NCI-H2196 (cell line): ENCODE results near the gene CRYGB.
"Not testable (repeated sequence)": the region's sequence is repeated elsewhere in the genome, so short reads cannot be mapped to it uniquely, and the experiment has no call there.

Experiments
- DNase-seq: peaks from one replicate; lab custom pipeline; 2025; ENCODE audit not compliant: unreplicated experiment; lab: John Stamatoyannopoulos, UW

CRYGB gene

DNA sequence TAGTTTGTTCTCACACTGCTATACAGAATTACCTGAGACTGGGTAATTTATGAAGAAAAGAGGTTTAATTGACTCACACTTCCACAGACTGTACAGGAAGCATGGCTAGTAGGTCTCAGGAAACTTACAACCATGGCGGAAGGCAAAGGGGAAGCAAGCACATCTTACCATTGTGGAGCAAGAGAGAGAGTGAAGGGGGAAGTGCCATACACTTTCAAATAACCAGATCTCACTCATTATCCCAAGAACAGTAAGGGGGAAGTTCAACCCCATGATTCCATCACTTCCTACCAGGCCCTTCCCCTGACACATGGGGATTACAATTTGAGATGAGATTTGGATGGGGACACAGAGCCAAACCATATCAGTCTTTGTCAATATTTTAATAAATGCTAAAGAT is 5.0 kb upstream of the CRYGB start:
- no peak for DNase-seq

DNA sequence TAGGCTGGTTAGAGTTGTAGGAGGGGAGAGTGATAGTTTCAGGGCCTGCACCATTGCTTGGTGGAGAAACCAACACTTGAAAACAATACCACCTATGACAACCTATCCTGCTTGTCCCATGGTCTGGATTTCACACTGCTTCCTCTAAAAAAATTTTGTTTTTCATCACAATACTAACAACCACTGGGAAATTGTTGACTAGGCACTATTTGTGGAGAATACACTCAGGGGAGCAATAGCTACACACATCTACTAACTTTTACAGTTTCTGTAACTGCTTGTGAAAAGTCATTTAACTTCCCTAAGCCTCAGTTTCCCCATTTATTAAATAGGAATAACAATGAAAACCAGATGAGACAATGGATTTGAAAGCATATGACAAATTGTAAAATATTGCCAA is 4.1 kb upstream of the CRYGB start:
- DNase-seq = no peak

DNA sequence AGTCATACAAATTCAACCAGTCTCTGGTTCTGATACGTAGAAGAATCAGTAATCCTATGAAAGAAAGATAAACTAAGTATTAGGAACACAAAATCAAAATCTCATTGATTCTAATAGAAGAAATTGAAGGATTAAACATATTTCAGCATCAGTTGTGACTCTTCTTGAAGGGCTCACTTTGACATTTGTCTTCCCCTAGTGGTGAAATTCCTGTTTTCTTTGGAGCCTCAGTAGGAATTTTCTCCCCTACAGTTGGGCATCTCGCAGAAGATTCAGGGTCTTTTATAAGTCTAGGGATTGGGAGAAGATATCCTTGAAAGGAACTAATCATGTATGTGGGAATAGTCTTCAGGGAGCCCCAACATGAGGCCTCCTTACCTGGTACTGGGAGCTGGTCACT is 2.8 kb upstream of the CRYGB start:
- no peak for DNase-seq

DNA sequence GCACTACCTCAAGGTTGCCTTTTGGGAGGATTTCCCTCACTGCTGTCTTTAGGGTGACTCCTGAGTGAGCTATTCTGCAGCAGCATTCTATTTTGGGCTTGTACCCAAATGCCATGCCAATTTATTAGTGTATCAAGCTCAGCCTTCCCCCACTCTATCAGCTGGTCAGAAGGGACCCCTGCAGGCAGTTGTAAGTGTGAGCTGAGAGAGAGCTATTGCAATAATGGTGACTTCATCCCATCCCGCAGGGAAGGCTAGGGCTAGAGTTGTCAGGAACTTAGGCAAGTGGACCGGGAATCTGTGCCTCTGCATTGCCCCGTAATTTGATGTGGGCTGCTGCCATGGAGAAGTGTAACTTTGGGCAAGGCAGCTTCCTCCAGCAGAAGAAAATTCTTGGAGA is 1.8 kb upstream of the CRYGB start:
- DNase-seq = no peak

DNA sequence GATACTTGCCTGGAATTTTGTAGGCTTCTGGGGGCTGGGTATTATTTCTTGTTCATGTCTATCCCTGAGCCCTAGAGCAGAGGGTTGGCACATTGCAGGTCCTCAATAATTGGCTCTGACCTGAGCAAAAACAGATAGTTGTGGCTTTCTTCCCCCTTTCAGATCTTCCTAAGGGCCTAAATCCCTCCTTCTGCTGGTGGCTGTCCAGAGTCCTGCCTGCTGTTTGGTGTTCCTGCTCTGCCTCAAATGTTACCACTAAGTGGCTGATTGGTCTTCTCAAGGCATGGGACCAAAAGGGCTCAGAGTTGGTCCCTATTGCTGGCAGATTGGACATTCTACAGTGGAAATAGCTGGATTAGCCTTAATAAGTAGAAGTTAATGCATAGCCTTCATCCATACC is 1.1 kb upstream of the CRYGB start:
- no peak for DNase-seq

DNA sequence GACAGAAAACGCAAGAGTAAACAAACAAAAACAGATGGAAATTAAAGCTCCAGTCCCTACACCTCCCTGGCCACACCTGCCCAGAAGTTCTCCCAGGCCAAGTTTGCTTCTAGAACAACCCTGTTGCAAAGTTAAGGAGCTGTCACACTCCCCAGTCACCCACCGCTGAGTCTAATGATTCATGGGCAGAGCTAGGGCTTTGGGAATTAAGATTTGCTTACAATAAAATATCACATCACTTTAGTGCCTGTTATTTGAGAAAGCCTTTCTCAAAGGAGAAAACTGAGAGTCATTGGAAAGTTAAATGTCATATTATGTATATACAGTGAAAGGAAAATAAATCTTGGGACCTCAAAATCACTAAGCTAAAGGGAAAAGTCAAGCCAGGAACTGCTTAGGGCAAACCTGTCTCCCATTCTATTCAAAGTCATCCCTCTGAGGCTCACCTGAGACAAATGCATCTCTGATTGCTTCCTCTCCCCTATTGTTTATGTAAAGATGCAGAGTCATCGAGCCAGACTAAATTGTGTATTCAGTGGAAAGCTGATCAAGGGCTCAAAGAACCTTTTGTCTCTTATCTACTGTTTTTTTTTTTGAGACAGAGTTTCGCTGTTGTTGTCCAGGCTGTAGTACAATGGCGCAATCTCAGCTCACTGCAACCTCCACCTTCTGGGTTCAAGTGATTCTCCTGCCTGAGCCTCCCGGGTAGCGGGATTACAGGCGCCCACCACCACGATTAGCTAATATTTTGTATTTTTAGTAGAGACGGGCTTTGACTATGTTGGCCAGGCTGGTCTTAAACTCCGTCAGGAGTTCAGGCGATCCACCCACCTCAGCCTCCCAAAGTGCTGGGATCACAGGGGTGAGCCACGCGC is 2.8 kb downstream of the CRYGB start:
- DNase-seq = peak; percentile 15

DNA sequence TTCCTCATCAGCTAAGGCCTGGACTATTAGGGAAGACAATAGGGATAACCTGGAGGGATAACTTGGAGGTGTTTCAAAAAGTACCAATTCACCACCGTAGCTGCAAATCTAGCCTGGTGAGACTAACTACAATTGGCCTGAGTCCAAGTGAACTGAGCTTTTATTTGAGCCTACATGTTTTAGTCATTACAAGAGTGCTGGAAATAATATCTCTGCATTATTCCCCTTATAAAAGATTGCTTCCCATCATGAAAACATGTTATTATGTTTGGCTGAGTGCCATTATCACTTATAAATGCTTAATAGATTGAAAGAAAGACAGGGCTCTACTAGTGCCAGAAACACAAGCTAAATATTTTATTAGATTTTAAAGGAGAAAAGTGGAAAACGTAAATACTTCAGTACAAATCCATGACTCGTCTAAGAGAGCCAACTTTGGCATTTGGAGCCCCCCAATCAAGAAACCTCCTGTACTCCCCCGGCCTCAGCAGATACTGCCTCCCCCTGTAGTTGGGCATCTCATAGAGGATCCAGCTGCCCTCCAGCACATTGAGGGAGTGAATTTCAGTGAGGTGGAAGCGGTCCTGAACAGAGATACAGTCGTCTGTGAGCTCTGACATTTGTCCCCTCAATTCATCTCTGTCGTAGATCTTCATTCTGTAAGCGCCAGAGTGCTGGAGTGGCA is 3.6 kb downstream of the CRYGB start:
- peak; percentile 79 for DNase-seq

DNA sequence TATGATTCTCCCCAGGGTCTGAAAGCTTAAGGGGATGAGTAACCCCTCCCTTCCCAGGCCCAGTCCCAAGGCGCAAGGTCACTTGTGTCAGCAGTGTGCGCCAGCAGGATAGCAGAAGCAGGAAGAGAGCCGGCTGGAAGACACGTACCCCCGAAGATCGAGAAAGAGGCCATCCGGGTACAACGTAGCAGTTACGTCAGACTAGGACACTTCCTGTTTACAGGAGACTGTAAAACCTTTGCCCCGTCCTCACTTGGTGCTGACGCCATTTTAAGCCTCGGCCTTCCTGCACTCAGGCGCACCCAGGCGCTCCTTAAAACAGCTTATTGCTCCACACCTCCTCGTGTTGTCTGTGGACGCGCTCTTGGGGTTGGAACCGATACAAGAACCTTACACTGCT is 6.5 kb downstream of the CRYGB start:
- DNase-seq = no peak

DNA sequence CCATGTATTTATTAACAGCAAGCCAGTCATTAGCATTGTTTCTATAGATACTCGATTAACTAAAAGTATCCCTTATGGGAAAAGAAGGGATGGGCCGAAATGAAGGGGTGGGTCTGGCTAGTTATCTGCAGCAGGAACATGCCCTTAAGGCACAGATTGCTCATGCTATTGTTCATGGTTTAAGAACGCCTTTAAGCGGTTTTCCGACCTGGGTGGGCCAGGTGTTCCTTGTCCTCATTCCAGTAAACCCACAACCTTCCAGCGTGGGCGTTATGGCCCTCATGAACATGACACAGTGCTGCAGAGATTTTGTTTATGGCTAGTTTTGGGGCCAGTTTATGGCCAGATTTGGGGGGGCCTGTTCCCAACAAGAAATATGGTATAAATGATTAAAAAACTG is 7.6 kb downstream of the CRYGB start:
- DNase-seq = not testable (repeated sequence)

DNA sequence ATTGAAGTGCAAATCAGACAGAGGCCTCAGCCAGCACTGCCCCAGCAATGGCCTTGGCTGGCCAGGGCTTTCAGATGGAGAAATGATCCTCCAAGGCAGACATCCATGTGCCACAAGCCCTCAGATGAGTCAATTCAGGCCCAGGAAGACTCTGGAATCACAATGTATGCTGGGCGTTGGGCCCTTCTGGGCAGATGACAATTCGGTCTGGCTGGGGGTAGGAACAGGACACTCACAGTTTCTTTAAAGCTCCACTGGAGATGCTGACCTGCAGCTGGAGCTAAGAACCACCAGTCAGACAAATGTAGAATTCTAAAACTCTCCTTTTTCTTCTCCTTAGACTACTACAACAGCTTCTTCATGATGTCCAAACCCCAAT is 9.3 kb downstream of the CRYGB start:
- no peak for DNase-seq

DNA sequence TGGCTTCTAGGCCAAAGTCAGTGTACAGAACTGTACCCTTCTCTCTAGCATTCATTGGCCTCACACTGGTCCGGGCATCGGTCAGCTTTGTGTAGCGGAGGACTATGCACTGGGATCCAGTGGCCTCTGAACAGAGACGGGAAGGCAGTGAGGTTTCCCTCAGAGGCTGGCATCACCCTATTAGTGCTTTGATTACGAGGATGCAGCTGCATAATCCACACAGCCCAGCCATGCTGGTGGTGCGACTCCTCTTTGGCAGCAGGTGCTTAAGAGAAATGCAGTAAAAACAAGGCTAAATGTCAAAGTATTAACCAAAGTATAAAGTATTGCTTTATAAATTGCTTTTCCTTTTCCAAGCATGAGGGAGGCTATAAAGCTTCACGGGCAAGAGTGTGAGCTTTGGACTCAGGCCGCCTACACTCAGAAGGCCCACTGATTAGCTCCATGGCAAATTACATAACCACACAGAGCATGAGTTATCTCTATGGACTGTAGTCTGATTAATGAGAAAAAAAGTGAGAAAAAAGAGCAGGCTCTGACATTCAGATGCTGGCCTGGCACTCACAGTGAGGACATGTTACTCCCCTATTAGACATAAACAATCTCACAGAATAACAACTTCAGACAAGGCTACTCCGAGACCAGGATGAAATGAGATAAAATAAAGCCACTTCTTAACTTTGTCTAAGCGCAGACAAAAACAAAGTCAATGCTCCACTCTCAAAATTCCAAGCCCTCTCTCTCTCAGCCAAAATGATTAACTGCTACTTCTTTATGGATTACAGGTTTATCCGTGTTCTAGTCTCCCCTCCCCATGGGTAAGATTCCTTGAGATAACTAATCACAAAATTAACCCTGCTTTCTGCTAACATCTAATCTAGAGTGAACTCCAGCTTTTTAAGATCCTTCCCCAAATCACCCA is 9.9 kb downstream of the CRYGB start:
- no peak for DNase-seq

DNA sequence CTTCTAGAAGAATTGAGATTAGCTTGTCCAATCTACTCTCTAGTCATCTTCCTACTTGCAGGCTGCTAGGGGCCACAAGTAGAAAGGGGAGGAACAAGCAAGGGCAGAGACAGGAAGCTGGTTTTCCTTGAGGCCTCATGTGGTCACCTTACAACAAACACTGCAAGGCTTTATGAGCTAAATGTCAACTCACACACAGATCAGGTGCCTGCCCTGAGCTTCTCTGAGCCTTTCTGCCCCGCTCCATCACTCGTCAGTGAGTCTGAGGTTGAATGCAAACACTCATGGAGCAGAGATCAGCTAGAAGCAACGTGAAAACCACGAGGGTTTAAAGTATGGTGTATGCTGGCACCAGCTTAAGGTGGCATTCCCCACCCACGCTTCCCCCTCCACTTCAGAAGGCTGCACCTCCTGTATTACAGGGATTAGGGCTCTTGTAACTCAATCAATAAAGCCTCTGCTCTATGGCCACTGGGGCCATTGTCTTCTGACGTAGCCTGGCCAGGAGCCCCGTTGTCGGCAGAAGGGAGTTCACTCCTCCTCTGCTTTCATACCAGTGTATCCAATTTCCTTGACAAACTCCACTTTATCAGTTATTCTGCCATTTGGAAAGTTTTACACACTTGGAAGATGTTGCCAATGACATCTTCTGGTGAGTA is 10.9 kb downstream of the CRYGB start:
- DNase-seq = peak; percentile 22

DNA sequence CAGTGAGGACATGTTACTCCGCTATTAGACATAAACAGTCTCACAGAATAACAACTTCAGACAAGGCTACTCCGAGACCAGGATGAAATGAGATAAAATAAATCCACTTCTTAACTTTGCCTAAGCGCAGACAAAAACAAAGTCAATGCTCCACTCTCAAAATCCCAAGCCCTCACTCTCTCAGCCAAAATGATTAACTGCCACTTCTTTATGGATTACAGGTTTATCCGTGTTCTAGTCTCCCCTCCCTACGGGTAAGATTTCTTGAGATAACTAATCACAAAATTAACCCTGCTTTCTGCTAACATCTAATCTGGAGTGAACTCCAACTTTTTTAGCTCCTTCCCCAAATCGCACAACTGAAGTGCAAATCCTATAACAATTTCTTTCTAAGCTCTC is 15.2 kb downstream of the CRYGB start:
- no peak for DNase-seq

DNA sequence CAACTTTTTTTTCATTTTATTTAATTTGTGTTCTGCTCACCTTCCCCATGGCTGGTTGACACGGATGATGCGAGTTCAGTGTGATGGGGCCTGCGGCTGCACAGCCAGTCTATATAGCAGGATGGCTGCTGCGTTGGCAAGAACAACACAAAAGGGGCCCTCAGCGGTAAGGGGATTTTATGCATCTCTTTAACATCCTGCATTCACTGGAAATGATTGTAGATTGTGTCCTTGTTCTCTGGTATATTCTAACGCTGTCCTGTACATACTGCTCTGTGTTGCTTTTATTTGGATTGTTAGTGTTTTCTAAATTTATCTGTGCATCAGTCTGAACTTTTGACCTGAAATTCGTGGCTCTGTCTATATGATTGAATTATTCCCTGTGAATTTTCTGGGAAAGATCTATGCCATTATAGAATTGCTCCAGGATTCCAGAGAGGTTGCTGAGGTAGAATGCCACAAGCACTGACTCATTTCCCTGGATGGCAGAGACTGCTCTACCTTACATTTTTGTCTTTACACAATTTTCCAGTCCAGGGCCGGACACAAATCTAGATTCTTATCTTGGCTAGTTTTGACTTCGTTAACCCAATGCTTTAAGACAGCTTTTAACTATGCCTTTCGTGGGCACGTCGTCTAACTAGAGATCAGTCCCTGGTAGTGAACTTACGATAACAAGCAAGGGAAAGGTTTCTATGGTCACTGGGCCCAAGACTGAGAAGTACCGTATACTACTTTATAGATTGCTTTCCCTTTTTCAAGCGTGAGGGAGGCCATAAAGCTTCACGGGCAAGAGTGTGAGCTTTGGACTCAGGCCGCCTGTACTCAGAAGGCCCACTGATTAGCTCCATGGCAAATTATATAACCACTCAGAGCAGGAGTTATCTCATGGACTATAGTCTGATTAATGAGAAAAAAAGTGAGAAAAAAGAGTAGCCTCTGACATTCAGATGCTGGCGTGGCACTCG is 15.9 kb downstream of the CRYGB start, which contains the start of gene CRYGC:
Gene CRYGC, minus strand, starts transcription at position 85 of the 968 bp plus-strand sequence. Its CDS starts 36 bp downstream, at position 49.
- no peak for DNase-seq

DNA sequence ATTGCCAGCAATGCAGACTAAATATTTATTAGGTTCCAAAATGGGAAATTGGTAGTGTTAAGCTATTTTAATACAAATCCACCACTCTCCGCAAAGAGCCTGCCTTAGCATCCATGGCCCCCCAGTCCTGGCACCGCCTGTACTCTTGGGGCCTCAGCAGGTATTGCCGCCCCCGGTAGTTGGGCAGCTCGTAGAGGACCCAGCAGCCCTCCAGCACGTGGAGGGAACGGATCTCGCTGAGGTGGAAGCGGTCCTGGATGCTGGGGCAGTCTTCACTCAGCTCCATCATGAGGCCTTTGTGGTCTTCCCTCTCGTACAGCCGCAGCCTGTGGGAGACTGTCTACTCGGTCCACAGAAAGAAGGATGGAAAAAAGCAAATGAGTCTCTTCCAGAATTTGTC is 17.8 kb downstream of the CRYGB start:
- DNase-seq = no peak

DNA sequence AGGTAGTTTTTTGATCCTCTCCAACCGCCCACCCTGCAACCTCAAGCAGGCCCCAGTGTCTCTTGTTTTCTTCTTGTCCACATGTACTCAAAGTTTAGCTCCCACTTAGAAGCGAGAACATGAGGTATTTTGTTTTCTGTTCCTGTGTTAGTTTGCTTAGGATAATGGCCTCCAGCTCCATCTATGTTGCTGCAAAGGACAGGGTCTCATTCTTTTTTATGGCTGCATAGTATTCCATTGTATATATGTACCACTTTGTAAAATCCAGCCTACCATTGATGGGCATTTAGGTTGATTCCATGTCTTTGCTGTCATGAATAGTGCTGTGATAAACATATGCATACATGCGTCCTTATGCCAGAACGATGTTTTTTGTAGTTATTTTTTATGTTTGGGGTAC is 18.9 kb downstream of the CRYGB start:
- no peak for DNase-seq

DNA sequence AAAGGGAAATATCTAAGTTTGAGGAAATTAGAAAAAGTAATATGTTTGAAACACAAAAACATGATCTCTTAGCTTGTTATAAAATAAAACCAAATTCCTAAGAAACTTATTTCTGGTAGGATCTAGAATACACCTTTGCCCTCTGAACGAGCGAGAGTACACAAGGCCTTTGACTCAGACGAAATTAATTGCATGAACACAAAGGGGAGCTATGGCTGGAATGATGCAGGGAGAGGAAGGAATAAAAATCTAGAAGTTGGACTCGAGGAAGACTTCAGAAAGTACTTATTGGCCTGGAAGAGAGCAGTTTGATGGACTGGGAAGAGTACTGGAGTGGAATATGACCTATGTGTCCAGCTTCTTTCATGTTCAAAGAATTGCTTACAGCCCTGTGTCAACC is 20.7 kb downstream of the CRYGB start:
- DNase-seq = no peak

DNA sequence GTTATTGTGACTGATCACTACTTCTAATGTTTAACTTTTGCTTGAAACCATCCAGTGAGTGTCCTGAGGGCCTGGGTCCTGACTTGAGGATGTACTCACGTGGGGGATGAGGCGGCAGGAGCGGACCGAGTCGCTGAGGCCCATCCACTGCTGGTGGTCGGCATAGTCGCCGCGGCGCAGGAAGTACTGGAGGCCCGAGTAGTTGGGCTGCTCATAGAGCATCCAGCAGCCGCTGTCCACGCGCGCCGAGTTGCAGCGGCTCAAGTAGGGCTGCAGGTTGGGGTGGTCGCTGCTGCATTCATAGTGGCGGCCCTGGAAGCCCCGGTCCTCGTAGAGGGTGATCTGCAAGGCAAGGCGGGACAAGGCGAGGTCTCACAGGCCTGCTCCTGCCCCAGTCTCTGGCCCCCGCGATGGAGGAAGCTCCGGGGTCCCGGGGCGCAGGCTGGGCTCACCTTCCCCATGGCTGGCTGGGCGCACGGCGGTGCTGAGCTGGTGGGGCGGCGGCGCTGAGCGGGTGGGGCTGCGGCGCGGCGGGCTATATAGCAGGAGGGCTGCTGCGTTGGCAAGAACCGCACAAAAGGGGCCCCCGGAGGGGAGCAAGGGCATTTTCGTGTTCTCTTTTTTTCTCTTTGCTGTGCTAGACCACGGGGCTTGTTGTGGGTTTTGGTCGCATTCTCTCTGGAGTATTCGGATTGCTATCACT is 21.8 kb downstream of the CRYGB start, which contains the start of gene CRYGD:
Gene CRYGD, minus strand, starts transcription at position 512 of the 703 bp plus-strand sequence. Its CDS starts 51 bp downstream, at position 461.
- not testable (repeated sequence) for DNase-seq

DNA sequence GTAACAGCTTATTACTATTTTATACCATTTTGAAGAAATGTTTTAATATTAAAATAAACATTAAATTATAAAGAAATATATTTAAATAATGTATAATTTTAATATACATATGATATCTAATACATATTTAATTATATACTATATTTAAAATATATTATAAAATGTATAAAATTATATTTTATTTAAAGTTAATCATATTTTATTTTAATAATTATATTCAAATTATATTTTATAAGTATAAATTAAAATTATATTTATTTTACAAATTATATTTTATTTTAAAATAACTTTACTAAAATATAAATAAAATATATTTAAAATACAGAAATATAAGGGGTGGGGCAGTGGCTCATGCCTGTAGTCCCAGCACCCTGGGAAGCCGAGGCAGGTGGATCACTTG is 23.7 kb downstream of the CRYGB start:
- DNase-seq = no peak
